Mesothelial cell of epicardium (in vitro differentiated cells): ENCODE data around the gene OSBPL2. TPM values are rescaled to one million over a fixed set of nuclear protein-coding genes. Genes with fewer than 3 reads are reported as not detected.

Source experiments
- DNase-seq, 2 experiments: peaks; one replicate each; pipeline ENCODE4 v3.0.0; 2021; ENCODE audit warnings: low spot score in 2 of 2; ENCODE audit not compliant: unreplicated experiment in 2 of 2
- H3K27ac Mint-ChIP-seq: 2 replicates; pipeline ENCODE4 v1.8.0; 2021; ENCODE audit warnings: mixed read lengths
- H3K27me3 Mint-ChIP-seq: 2 replicates; pipeline ENCODE4 v1.8.0; 2021; ENCODE audit warnings: low read depth, mixed read lengths
- H3K36me3 Mint-ChIP-seq: 2 replicates; pipeline ENCODE4 v1.8.0; 2021; ENCODE audit warnings: mixed read lengths
- H3K4me1 Mint-ChIP-seq: 2 replicates; pipeline ENCODE4 v1.8.0; 2021; ENCODE audit warnings: mixed read lengths
- H3K4me3 Mint-ChIP-seq: 2 replicates; pipeline ENCODE4 v1.8.0; 2021; ENCODE audit warnings: mild to moderate bottlenecking, moderate library complexity, mixed read lengths
- H3K9me3 Mint-ChIP-seq: 2 replicates; pipeline ENCODE4 v1.8.0; 2021; ENCODE audit warnings: mixed read lengths
- total RNA-seq: library from RNA; stranded (reverse); gene quantifications from 3 replicates; pipeline ENCODE4 v1.2.1, GENCODE V29; 2021
- TF ChIP-seq, protein P1 (sequence below): fragments of 200-600 bp; sonication (generic); IDR thresholded peaks from one replicate; pipeline ENCODE4 v1.5.0; 2021; ENCODE audit warnings: antibody characterized with exemption; ENCODE audit not compliant: unreplicated experiment

The OSBPL2 gene
- total RNA-seq, 1 donor from 2014 or later: 57.7 TPM

- no peak overlapping the region for H3K27ac Mint-ChIP-seq
Measured at GRCh38 chr20:62293946-62294345, 55.6 kb downstream of the OSBPL2 start.

GRCh38 chr20:62294516-62294915, 56.2 kb downstream of the OSBPL2 start:
- Mint-ChIP-seq H3K36me3 (peaks cover 24% of the 10 kb centered on the region), H3K27ac (no peak overlapping the region), H3K9me3 (no peaks in the 10 kb centered on the region), H3K27me3 (no peaks in the 10 kb centered on the region), H3K4me3 (no peak overlapping the region), H3K4me1 (no peaks in the 10 kb centered on the region)
- TF ChIP-seq, protein P1, sequence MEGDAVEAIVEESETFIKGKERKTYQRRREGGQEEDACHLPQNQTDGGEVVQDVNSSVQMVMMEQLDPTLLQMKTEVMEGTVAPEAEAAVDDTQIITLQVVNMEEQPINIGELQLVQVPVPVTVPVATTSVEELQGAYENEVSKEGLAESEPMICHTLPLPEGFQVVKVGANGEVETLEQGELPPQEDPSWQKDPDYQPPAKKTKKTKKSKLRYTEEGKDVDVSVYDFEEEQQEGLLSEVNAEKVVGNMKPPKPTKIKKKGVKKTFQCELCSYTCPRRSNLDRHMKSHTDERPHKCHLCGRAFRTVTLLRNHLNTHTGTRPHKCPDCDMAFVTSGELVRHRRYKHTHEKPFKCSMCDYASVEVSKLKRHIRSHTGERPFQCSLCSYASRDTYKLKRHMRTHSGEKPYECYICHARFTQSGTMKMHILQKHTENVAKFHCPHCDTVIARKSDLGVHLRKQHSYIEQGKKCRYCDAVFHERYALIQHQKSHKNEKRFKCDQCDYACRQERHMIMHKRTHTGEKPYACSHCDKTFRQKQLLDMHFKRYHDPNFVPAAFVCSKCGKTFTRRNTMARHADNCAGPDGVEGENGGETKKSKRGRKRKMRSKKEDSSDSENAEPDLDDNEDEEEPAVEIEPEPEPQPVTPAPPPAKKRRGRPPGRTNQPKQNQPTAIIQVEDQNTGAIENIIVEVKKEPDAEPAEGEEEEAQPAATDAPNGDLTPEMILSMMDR: no peak
- no peak for DNase-seq

More at GRCh38 chr20:62293946-62294345, 55.6 kb downstream of the OSBPL2 start:
- H3K27me3 Mint-ChIP-seq: no peaks in the 10 kb centered on the region
- H3K4me1 Mint-ChIP-seq: no peaks in the 10 kb centered on the region
- H3K4me3 Mint-ChIP-seq: no peak overlapping the region
- no peaks in the 10 kb centered on the region for H3K9me3 Mint-ChIP-seq
- TF ChIP-seq, protein P1: no peak
- DNase-seq: no peak
- H3K36me3 Mint-ChIP-seq: peaks cover 26% of the 10 kb centered on the region

DNA sequence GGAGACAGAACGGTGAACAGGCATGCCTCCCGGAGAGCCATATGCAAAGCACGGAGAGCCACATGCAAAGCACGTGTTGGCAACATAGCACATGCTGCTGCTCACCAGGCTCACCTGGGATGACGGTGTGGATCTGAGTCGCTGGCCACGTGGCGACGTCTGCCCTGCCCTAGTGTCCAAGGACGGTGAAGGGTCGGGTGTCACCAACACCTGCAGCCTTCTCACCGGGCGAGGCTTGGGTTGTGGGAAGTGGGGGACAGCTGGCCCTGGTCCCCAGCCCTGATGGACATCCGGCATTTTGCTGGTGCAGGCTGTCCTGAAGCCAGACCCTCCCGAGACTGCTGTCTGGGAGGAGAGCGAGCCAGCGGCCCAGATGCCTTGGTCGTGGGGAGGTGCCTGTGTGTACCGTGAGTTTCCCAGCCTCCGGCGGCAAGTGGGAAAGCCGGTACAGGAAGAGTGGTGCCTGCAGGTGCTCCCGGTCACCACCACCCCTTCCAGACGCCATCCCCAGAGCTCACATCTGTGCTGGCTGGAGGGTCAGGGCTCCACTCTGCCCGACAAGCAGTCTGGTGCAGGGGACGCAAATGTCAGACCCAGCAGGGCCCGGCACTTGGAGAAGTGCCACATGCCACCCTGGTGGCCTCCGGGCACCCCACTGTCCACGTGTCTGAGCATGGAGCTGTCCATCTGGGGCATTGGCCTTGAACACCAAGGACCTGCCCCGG, 58.6 kb downstream of the OSBPL2 start:
- Mint-ChIP-seq H3K27me3 (no peaks in the 10 kb centered on the region), H3K4me3 (no peak overlapping the region), H3K9me3 (no peaks in the 10 kb centered on the region), H3K27ac (no peak overlapping the region), H3K36me3 (peaks cover 19% of the 10 kb centered on the region), H3K4me1 (no peaks in the 10 kb centered on the region)
- DNase-seq: no peak
- TF ChIP-seq, protein P1: no peak

GRCh38 chr20:62297449-62298227, 59.3 kb downstream of the OSBPL2 start:
- Mint-ChIP-seq H3K36me3 (peaks cover 15% of the 10 kb centered on the region), H3K9me3 (no peaks in the 10 kb centered on the region), H3K4me3 (no peak overlapping the region), H3K27me3 (no peaks in the 10 kb centered on the region), H3K27ac (no peak overlapping the region), H3K4me1 (no peaks in the 10 kb centered on the region)
- TF ChIP-seq, protein P1: no peak
- no peak for DNase-seq

DNA sequence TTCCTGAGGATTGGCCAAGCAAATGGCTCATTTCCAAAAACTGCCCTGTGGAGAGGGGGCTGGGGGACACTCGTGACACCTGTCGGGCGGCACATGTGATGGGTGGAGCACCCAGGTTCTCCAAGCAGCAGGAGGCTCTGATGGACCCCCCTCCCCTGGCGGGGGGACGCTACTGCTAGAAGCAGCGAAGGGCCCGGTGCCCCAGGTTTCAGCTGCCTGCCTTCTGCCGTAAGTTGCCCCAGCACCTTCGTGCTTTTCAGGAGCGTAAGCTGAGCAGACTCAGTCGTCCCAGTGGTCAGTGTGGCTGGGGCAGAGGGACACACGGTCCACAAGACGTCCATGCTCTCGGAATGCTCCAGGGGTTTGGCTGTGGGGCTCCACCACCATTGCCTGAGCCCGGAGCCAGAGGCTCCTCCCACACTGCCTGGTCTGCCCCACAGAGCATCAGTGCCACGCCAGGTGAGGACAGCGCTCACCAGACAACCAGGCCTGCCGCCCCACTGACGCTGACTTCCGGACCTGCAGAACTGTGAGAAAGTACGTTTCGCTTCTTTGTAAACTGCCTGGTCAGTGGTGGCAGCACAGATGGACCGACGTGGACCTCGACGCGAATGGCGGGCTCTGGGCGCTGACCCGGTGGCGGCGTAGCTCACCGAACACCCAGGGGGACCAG, 60.4 kb downstream of the OSBPL2 start:
- TF ChIP-seq, protein P1: no peak
- Mint-ChIP-seq H3K4me1 (peaks cover 2% of the 10 kb centered on the region), H3K36me3 (peaks cover 12% of the 10 kb centered on the region), H3K27me3 (no peaks in the 10 kb centered on the region), H3K9me3 (no peaks in the 10 kb centered on the region), H3K27ac (no peak overlapping the region), H3K4me3 (no peak overlapping the region)
- no peak for DNase-seq
